Stomach smooth muscle (tissue), 2 donors: Measurements from ENCODE around the gene TSHZ1.

Source experiments
- H3K27ac ChIP-seq: one replicate; pipeline ENCODE4 v1.7.0; 2013; ENCODE audit warnings: mild to moderate bottlenecking, low read length, inconsistent platforms
- H3K27me3 ChIP-seq, 2 donors: one replicate each; pipeline ENCODE4 v1.7.0; 2013; ENCODE audit warnings: low read length in 2 of 2; ENCODE audit not compliant: insufficient read depth in 2 of 2, control insufficient read depth in 1 of 2
- H3K36me3 ChIP-seq, 2 donors: one replicate each; pipeline ENCODE4 v1.7.0; 2013; ENCODE audit warnings: low read length in 2 of 2; ENCODE audit not compliant: control insufficient read depth in 2 of 2, insufficient read depth in 2 of 2
- H3K4me1 ChIP-seq: one replicate; pipeline ENCODE4 v1.7.0; 2013; ENCODE audit warnings: low read length; ENCODE audit not compliant: control insufficient read depth, insufficient read depth
- H3K4me3 ChIP-seq, 2 donors: one replicate each; pipeline ENCODE4 v1.7.0; 2013; ENCODE audit warnings: low read length in 2 of 2
- H3K9ac ChIP-seq, 2 donors: one replicate each; pipeline ENCODE4 v1.7.0; 2013; ENCODE audit warnings: low read length in 2 of 2, mild to moderate bottlenecking in 1 of 2
- H3K9me3 ChIP-seq, 2 donors: one replicate each; pipeline ENCODE4 v1.7.0; 2013; ENCODE audit warnings: low read length in 2 of 2; ENCODE audit not compliant: control insufficient read depth in 2 of 2
- donor health status: healthy.
- donor health status: Pancreatic carcinoma.

Gene TSHZ1

GRCh38 chr18:75276818-75277609, 66.4 kb downstream of the TSHZ1 start:
- Histone ChIP-seq H3K9me3 (no peaks in the 10 kb centered on the region), H3K4me1 (no peaks in the 10 kb centered on the region), H3K27ac (no peak overlapping the region), H3K9ac (no peak overlapping the region), H3K36me3 (peaks cover 0 to 2% of the 10 kb centered on the region in 2 donors), H3K4me3 (no peak overlapping the region), H3K27me3 (no peaks in the 10 kb centered on the region)

- Histone ChIP-seq H3K27ac (no peak overlapping the region), H3K9me3 (no peaks in the 10 kb centered on the region), H3K36me3 (peaks cover 0 to 2% of the 10 kb centered on the region in 2 donors), H3K9ac (no peak overlapping the region), H3K4me3 (no peak overlapping the region), H3K4me1 (no peaks in the 10 kb centered on the region), H3K27me3 (no peaks in the 10 kb centered on the region)
These were observed 67.0 kb downstream of the TSHZ1 start for GRCh38 chr18:75277610-75277928.

- Histone ChIP-seq H3K27me3 (no peaks in the 10 kb centered on the region), H3K9ac (no peak overlapping the region), H3K4me1 (no peaks in the 10 kb centered on the region), H3K9me3 (no peaks in the 10 kb centered on the region), H3K4me3 (no peak overlapping the region), H3K36me3 (peaks cover 0 to 3% of the 10 kb centered on the region in 2 donors), H3K27ac (no peak overlapping the region)
These were observed 68.8 kb downstream of the TSHZ1 start for GRCh38 chr18:75279381-75279780.

- H3K4me3 ChIP-seq: no peak overlapping the region
- no peak overlapping the region for H3K9ac ChIP-seq
- H3K27me3 ChIP-seq: no peaks in the 10 kb centered on the region
- no peaks in the 10 kb centered on the region for H3K4me1 ChIP-seq
- no peaks in the 10 kb centered on the region for H3K9me3 ChIP-seq
- H3K27ac ChIP-seq: no peak overlapping the region
- peaks cover 0 to 10% of the 10 kb centered on the region in 2 donors for H3K36me3 ChIP-seq
These were observed 70.1 kb downstream of the TSHZ1 start for GRCh38 chr18:75280427-75281280.

GRCh38 chr18:75282746-75283145, 72.1 kb downstream of the TSHZ1 start:
- Histone ChIP-seq H3K27ac (no peak overlapping the region), H3K4me1 (no peaks in the 10 kb centered on the region), H3K9me3 (no peaks in the 10 kb centered on the region), H3K36me3 (peaks cover 7 to 29% of the 10 kb centered on the region in 2 donors), H3K4me3 (no peak overlapping the region), H3K9ac (no peak overlapping the region), H3K27me3 (no peaks in the 10 kb centered on the region)

- Histone ChIP-seq H3K27ac (no peak overlapping the region), H3K9ac (no peak overlapping the region)
These were observed 73.1 kb downstream of the TSHZ1 start for GRCh38 chr18:75283731-75284130.

GRCh38 chr18:75284566-75284965, 74.0 kb downstream of the TSHZ1 start:
- H3K36me3 ChIP-seq: peaks cover 7 to 35% of the 10 kb centered on the region in 2 donors
- no peak overlapping the region for H3K27ac ChIP-seq
- H3K9ac ChIP-seq: no peak overlapping the region
- no peak overlapping the region for H3K4me3 ChIP-seq
- H3K4me1 ChIP-seq: no peaks in the 10 kb centered on the region
- H3K9me3 ChIP-seq: no peaks in the 10 kb centered on the region
- H3K27me3 ChIP-seq: no peaks in the 10 kb centered on the region

More at GRCh38 chr18:75283731-75284130, 73.1 kb downstream of the TSHZ1 start:
- H3K27me3 ChIP-seq: no peaks in the 10 kb centered on the region
- peaks cover 7 to 35% of the 10 kb centered on the region in 2 donors for H3K36me3 ChIP-seq
- no peak overlapping the region for H3K4me3 ChIP-seq
- no peaks in the 10 kb centered on the region for H3K4me1 ChIP-seq
- H3K9me3 ChIP-seq: no peaks in the 10 kb centered on the region

- no peaks in the 10 kb centered on the region for H3K9me3 ChIP-seq
- no peaks in the 10 kb centered on the region for H3K27me3 ChIP-seq
- H3K4me1 ChIP-seq: no peaks in the 10 kb centered on the region
- peaks cover 7 to 35% of the 10 kb centered on the region in 2 donors for H3K36me3 ChIP-seq
- H3K4me3 ChIP-seq: no peak overlapping the region
- H3K27ac ChIP-seq: no peak overlapping the region
- H3K9ac ChIP-seq: no peak overlapping the region
These were observed 75.3 kb downstream of the TSHZ1 start for GRCh38 chr18:75285876-75286275.

- H3K27me3 ChIP-seq: no peaks in the 10 kb centered on the region
- H3K4me1 ChIP-seq: no peaks in the 10 kb centered on the region
- no peak overlapping the region for H3K4me3 ChIP-seq
- H3K9me3 ChIP-seq: no peaks in the 10 kb centered on the region
- peaks cover 7 to 35% of the 10 kb centered on the region in 2 donors for H3K36me3 ChIP-seq
- no peak overlapping the region for H3K27ac ChIP-seq
- H3K9ac ChIP-seq: no peak overlapping the region
These were observed 76.4 kb downstream of the TSHZ1 start for GRCh38 chr18:75287006-75287405.

- Histone ChIP-seq H3K36me3 (peaks cover 7 to 35% of the 10 kb centered on the region in 2 donors), H3K27ac (no peak overlapping the region), H3K4me3 (no peak overlapping the region), H3K9me3 (no peaks in the 10 kb centered on the region), H3K27me3 (no peaks in the 10 kb centered on the region), H3K4me1 (no peaks in the 10 kb centered on the region), H3K9ac (no peak overlapping the region)
These were observed 77.1 kb downstream of the TSHZ1 start for GRCh38 chr18:75287700-75288099.

- Histone ChIP-seq H3K4me3 (no peak overlapping the region), H3K36me3 (peaks cover 7 to 33% of the 10 kb centered on the region in 2 donors), H3K4me1 (no peaks in the 10 kb centered on the region), H3K27ac (no peak overlapping the region), H3K27me3 (no peaks in the 10 kb centered on the region), H3K9ac (no peak overlapping the region), H3K9me3 (no peaks in the 10 kb centered on the region)
These were observed 79.2 kb downstream of the TSHZ1 start for GRCh38 chr18:75289761-75290160.
